Measurements from ENCODE around the gene PSEN2. TPM values are rescaled to one million over a fixed set of nuclear protein-coding genes. Genes with fewer than 3 reads are reported as not detected.

PSEN2 gene
- total RNA-seq, 2 experiments from 2014 or later: 0.81 to 1.2 TPM

GRCh38 chr1:226865590-226865989 lies 4.8 kb upstream of the PSEN2 start:
- Mint-ChIP-seq H3K4me1 (ENCODE audit: low read depth) (peaks cover 17% of the 10 kb centered on the region), H3K27me3 (peaks cover 26% of the 10 kb centered on the region), H3K4me3 (no peak overlapping the region), H3K36me3 (ENCODE audit: low read depth) (no peaks in the 10 kb centered on the region), H3K9me3 (no peaks in the 10 kb centered on the region), H3K27ac (no peak overlapping the region)
- ChIA-PET CTCF (interaction anchor here (0.7 kb wide), 1 partner anchor 47 kb away, joined by 4 read pairs; no protein-coding TSS in a partner anchor), POLR2A (interaction anchor here (0.7 kb wide), 1 partner anchor 556 kb away, joined by 4 read pairs; the partner anchor contains the start of gene LIN9)
- no peak overlapping the region for H3K4me3 ChIP-seq (ENCODE audit: low read length)
- TF ChIP-seq CTCF (IDR thresholded peaks at IDR 0.05): no peak
- no peaks in the 10 kb centered on the region for H3K36me3 ChIP-seq (ENCODE audit: insufficient read depth, low read length)
- peaks cover 5% of the 10 kb centered on the region for H3K4me1 ChIP-seq (ENCODE audit: insufficient read depth, low read length)
- H3K27ac ChIP-seq (ENCODE audit: low read depth in 1 of 2, low read length in 2 of 2): no peak overlapping the region
- H3K27me3 ChIP-seq (ENCODE audit: control insufficient read depth in 1 of 2, insufficient read depth in 2 of 2, low read length in 2 of 2): peaks cover 0 to 20% of the 10 kb centered on the region in 2 experiments
- ATAC-seq (ENCODE audit: poor library complexity) (no peak), DNase-seq (no peak)
- intact Hi-C loops (cut with DNase I, micrococcal nuclease): no loop called here
- no peaks in the 10 kb centered on the region for H3K9me3 ChIP-seq (ENCODE audit: control insufficient read depth in 1 of 2, insufficient read depth in 1 of 2, low read length in 2 of 2)

GRCh38 chr1:226867461-226868054 lies 2.9 kb upstream of the PSEN2 start:
- peaks cover 16% of the 10 kb centered on the region for H3K4me1 ChIP-seq (ENCODE audit: insufficient read depth, low read length)
- H3K27me3 ChIP-seq (ENCODE audit: control insufficient read depth in 1 of 2, insufficient read depth in 2 of 2, low read length in 2 of 2): peaks cover 7 to 25% of the 10 kb centered on the region in 2 experiments
- Mint-ChIP-seq H3K4me1 (ENCODE audit: low read depth) (peaks cover 23% of the 10 kb centered on the region), H3K27me3 (peaks cover 43% of the 10 kb centered on the region), H3K27ac (no peak overlapping the region), H3K36me3 (ENCODE audit: low read depth) (no peaks in the 10 kb centered on the region), H3K9me3 (no peaks in the 10 kb centered on the region), H3K4me3 (no peak overlapping the region)
- TF ChIP-seq CTCF (IDR thresholded peaks at IDR 0.05): no peak
- H3K36me3 ChIP-seq (ENCODE audit: insufficient read depth, low read length): no peaks in the 10 kb centered on the region
- no peaks in the 10 kb centered on the region for H3K9me3 ChIP-seq (ENCODE audit: control insufficient read depth in 1 of 2, insufficient read depth in 1 of 2, low read length in 2 of 2)
- CTCF ChIA-PET: no interaction called here
- POLR2A ChIA-PET: interaction anchor here (1.4 kb wide), 1 partner anchor 72 kb away, joined by 6 read pairs; the partner anchor contains the start of gene COQ8A
- H3K27ac ChIP-seq (ENCODE audit: low read depth in 1 of 2, low read length in 2 of 2): no peak overlapping the region
- intact Hi-C loops (cut with DNase I, micrococcal nuclease): no loop called here
- no peak overlapping the region for H3K4me3 ChIP-seq (ENCODE audit: low read length)
- no peak for ATAC-seq (ENCODE audit: poor library complexity)
- DNase-seq: no peak

GRCh38 chr1:226868726-226869125 lies 1.7 kb upstream of the PSEN2 start:
- H3K4me3 ChIP-seq (ENCODE audit: low read length): no peak overlapping the region
- ATAC-seq (ENCODE audit: poor library complexity): no peak
- Mint-ChIP-seq H3K9me3 (no peaks in the 10 kb centered on the region), H3K4me3 (no peak overlapping the region), H3K36me3 (ENCODE audit: low read depth) (no peaks in the 10 kb centered on the region), H3K4me1 (ENCODE audit: low read depth) (peaks cover 15% of the 10 kb centered on the region), H3K27ac (no peak overlapping the region), H3K27me3 (peaks cover 45% of the 10 kb centered on the region)
- intact Hi-C loops (cut with DNase I, micrococcal nuclease): no loop called here
- peaks cover 7 to 25% of the 10 kb centered on the region in 2 experiments for H3K27me3 ChIP-seq (ENCODE audit: control insufficient read depth in 1 of 2, insufficient read depth in 2 of 2, low read length in 2 of 2)
- peaks cover 16% of the 10 kb centered on the region for H3K4me1 ChIP-seq (ENCODE audit: insufficient read depth, low read length)
- no peak for TF ChIP-seq CTCF (IDR thresholded peaks at IDR 0.05)
- ChIA-PET CTCF (interaction anchor here (1.0 kb wide), 1 partner anchor 242 kb away, joined by 3 read pairs; no protein-coding TSS in a partner anchor), POLR2A (interaction anchor here (1.4 kb wide), 1 partner anchor 71 kb away, joined by 6 read pairs; the partner anchor contains the start of gene COQ8A)
- H3K9me3 ChIP-seq (ENCODE audit: control insufficient read depth in 1 of 2, insufficient read depth in 1 of 2, low read length in 2 of 2): no peaks in the 10 kb centered on the region
- no peak for DNase-seq
- no peak overlapping the region for H3K27ac ChIP-seq (ENCODE audit: low read depth in 1 of 2, low read length in 2 of 2)
- H3K36me3 ChIP-seq (ENCODE audit: insufficient read depth, low read length): no peaks in the 10 kb centered on the region
